H9 (cell line): Measurements from ENCODE around the gene TRMU. TPM values are rescaled to one million over a fixed set of nuclear protein-coding genes. Genes with fewer than 3 reads are reported as not detected.

ENCODE experiments used
- DNase-seq: peaks from one replicate; pipeline ENCODE4 v3.0.0-alpha.2; 2017
- H2AFZ ChIP-seq: one replicate; pipeline ENCODE4 v1.6.1; 2013; ENCODE audit warnings: mild to moderate bottlenecking, low read length, control low read depth, moderate library complexity
- H2AK5ac ChIP-seq: 2 replicates; pipeline ENCODE4 v1.6.1; 2013; ENCODE audit warnings: low read length, control low read depth, mixed read lengths; ENCODE audit not compliant: insufficient read length
- H2BK120ac ChIP-seq: one replicate; pipeline ENCODE4 v1.6.1; 2013; ENCODE audit warnings: low read depth, mild to moderate bottlenecking, low read length, control low read depth, inconsistent platforms; ENCODE audit not compliant: poor library complexity, severe bottlenecking
- H2BK12ac ChIP-seq: 2 replicates; pipeline ENCODE4 v1.6.1; 2013; ENCODE audit warnings: low read length, control low read depth, mixed read lengths, low read depth; ENCODE audit not compliant: insufficient read length
- H2BK15ac ChIP-seq: 2 replicates; pipeline ENCODE4 v1.6.1; 2013; ENCODE audit warnings: low read depth, low read length, control low read depth
- H2BK20ac ChIP-seq: one replicate; pipeline ENCODE4 v1.6.1; 2013; ENCODE audit warnings: low read depth, mild to moderate bottlenecking, low read length, control low read depth, inconsistent platforms; ENCODE audit not compliant: poor library complexity, severe bottlenecking
- H2BK5ac ChIP-seq: 2 replicates; pipeline ENCODE4 v1.6.1; 2013; ENCODE audit warnings: low read length, control low read depth, mixed read lengths; ENCODE audit not compliant: insufficient read length
- H3K14ac ChIP-seq: 2 replicates; pipeline ENCODE4 v1.6.1; 2013; ENCODE audit warnings: low read length, control low read depth; ENCODE audit not compliant: insufficient read depth
- H3K18ac ChIP-seq: 2 replicates; pipeline ENCODE4 v1.6.1; 2013; ENCODE audit warnings: low read depth, mild to moderate bottlenecking, mixed read lengths, low read length, control low read depth; ENCODE audit not compliant: insufficient read length
- H3K23ac ChIP-seq: 2 replicates; pipeline ENCODE4 v1.6.1; 2013; ENCODE audit warnings: low read length, control low read depth, mixed read lengths, low read depth; ENCODE audit not compliant: insufficient read length
- H3K23me2 ChIP-seq: 2 replicates; pipeline ENCODE4 v1.6.1; 2013; ENCODE audit warnings: low read depth, mild to moderate bottlenecking, mixed read lengths, low read length, control low read depth; ENCODE audit not compliant: insufficient read length, poor library complexity, severe bottlenecking
- H3K27ac ChIP-seq: 2 replicates; pipeline ENCODE4 v1.5.1; 2013; ENCODE audit warnings: low read length, control low read depth, mixed read lengths, low read depth; ENCODE audit not compliant: insufficient read length
- H3K27me3 ChIP-seq: 2 replicates; pipeline ENCODE4 v1.6.1; 2013; ENCODE audit warnings: low read length, control low read depth, inconsistent platforms; ENCODE audit not compliant: insufficient read depth
- H3K4ac ChIP-seq: 2 replicates; pipeline ENCODE4 v1.6.1; 2013; ENCODE audit warnings: low read depth, mild to moderate bottlenecking, control low read depth, inconsistent platforms, low read length, moderate library complexity
- H3K4me1 ChIP-seq: 2 replicates; pipeline ENCODE4 v1.6.1; 2013; ENCODE audit warnings: low read length, control low read depth, inconsistent platforms; ENCODE audit not compliant: insufficient read depth
- H3K4me2 ChIP-seq: 2 replicates; pipeline ENCODE4 v1.6.1; 2013; ENCODE audit warnings: low read length, control low read depth, mixed read lengths; ENCODE audit not compliant: insufficient read length, insufficient read depth
- H3K56ac ChIP-seq: 2 replicates; pipeline ENCODE4 v1.6.1; 2013; ENCODE audit warnings: low read depth, mild to moderate bottlenecking, mixed read lengths, low read length, control low read depth; ENCODE audit not compliant: insufficient read length
- H3K79me1 ChIP-seq: 2 replicates; pipeline ENCODE4 v1.6.1; 2013; ENCODE audit warnings: low read depth, mild to moderate bottlenecking, moderate library complexity, low read length, control low read depth, inconsistent platforms; ENCODE audit not compliant: insufficient read depth, poor library complexity, severe bottlenecking
- H3K79me2 ChIP-seq: 2 replicates; pipeline ENCODE4 v1.6.1; 2013; ENCODE audit warnings: low read length, control low read depth, inconsistent platforms; ENCODE audit not compliant: insufficient read depth
- H3K9ac ChIP-seq: 2 replicates; pipeline ENCODE4 v1.6.1; 2013; ENCODE audit warnings: low read length, control low read depth, mixed read lengths; ENCODE audit not compliant: insufficient read length; ENCODE audit errors: extremely low read depth
- H3K9me3 ChIP-seq: one replicate; pipeline ENCODE4 v1.6.1; 2013; ENCODE audit warnings: low read depth, low read length, inconsistent platforms; ENCODE audit not compliant: control insufficient read depth
- H3T11ph ChIP-seq: one replicate; pipeline ENCODE4 v1.6.1; 2013; ENCODE audit warnings: mild to moderate bottlenecking, low read length, control low read depth, inconsistent platforms
- H4K20me1 ChIP-seq: one replicate; pipeline ENCODE4 v1.6.1; 2013; ENCODE audit not compliant: control insufficient read depth, insufficient read length, insufficient read depth
- H4K5ac ChIP-seq: 2 replicates; pipeline ENCODE4 v1.6.1; 2013; ENCODE audit warnings: low read depth, mild to moderate bottlenecking, mixed read lengths, low read length, control low read depth; ENCODE audit not compliant: insufficient read length
- H4K8ac ChIP-seq: replicated peaks from 2 replicates; pipeline ENCODE4 v1.6.1; 2013; ENCODE audit warnings: low read length, control low read depth, mixed read lengths, low read depth; ENCODE audit not compliant: insufficient read length
- H4K91ac ChIP-seq: 2 replicates; pipeline ENCODE4 v1.6.1; 2013; ENCODE audit warnings: low read depth, mild to moderate bottlenecking, moderate library complexity, mixed read lengths, low read length, control low read depth; ENCODE audit not compliant: insufficient read length
- H3K27ac Mint-ChIP-seq, 3 experiments: 2 replicates in 2 of 3; 3 replicates in 1 of 3; pipeline ENCODE4 v1.8.0; 2020 to 2021; ENCODE audit warnings: mixed read lengths in 3 of 3, mild to moderate bottlenecking in 1 of 3, moderate library complexity in 1 of 3
- H3K27me3 Mint-ChIP-seq: 2 replicates; pipeline ENCODE4 v1.8.0; 2021; ENCODE audit warnings: low read depth, mild to moderate bottlenecking, moderate library complexity, mixed read lengths
- H3K36me3 Mint-ChIP-seq, 3 experiments: 2 replicates in 2 of 3; 3 replicates in 1 of 3; pipeline ENCODE4 v1.8.0; 2020 to 2021; ENCODE audit warnings: low read depth in 3 of 3, mixed read lengths in 3 of 3; ENCODE audit not compliant: insufficient read depth in 1 of 3
- H3K4me1 Mint-ChIP-seq, 2 experiments: 2 replicates each; pipeline ENCODE4 v1.8.0; 2020; ENCODE audit warnings: mixed read lengths in 2 of 2
- H3K4me3 Mint-ChIP-seq, 2 experiments: 2 replicates in 1 of 2; 3 replicates in 1 of 2; pipeline ENCODE4 v1.8.0; 2020 to 2021; ENCODE audit warnings: mild to moderate bottlenecking in 2 of 2, mixed read lengths in 2 of 2, moderate library complexity in 1 of 2
- H3K9me3 Mint-ChIP-seq, 2 experiments: 2 replicates in 1 of 2; 3 replicates in 1 of 2; pipeline ENCODE4 v1.8.0; 2020; ENCODE audit warnings: mild to moderate bottlenecking in 2 of 2, mixed read lengths in 2 of 2, moderate library complexity in 1 of 2
- CTCF ChIP-seq: fragments of 200-600 bp; sonication (generic); conservative IDR thresholded peaks from 3 replicates; pipeline ENCODE4 v1.8.0; 2021; ENCODE audit warnings: antibody characterized with exemption, mild to moderate bottlenecking
- WGBS: extraction: QIAGEN DNeasy Blood & Tissue Kit; methylation state at CpG from one replicate; pipeline ENCODE4 v1.1.7; 2013; ENCODE audit warnings: missing lambda C conversion rate, low lambda C conversion rate, mixed read lengths; ENCODE audit not compliant: insufficient read length; ENCODE audit errors: extremely low coverage; 5-methylcytosine and 5-hydroxymethylcytosine counted together
- total RNA-seq: library from RNA; stranded (reverse); gene quantifications from 2 replicates; pipeline ENCODE4 v1.2.1, GENCODE V29; 2021

Gene TRMU
- total RNA-seq, 1 experiment from 2014 or later: 86.3 TPM

DNA sequence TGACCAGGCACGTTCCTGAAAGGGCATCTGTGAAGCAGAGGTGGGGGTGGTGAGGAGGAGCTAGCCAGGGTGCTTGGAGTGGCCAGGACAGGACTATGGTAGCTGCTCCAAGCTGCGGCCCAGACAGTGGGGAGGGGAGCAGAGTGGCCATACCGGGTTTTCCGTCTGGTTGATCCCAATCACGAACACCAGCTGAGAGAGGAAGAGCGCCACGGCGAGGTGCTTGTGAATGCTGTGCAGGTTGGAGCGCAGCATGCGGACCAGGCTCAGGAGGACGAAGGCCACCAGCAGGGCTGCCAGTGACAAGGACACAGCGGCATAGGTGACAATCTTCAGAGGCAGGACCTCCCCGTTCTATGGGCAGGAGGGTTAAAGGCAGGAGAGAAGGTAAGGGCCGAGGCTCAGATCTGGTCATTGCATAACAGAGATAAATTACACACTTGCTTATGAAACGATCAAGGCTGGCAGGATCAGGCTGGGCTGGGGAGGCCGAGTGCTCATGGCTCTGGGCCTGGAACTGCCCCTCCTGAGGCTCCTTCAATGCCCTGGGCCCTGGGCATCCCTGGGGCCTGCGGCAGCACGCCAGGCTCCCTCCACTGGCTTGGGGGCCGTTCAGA lies 41.5 kb downstream of the TRMU start:
- H3K4me1 Mint-ChIP-seq: peaks cover 42 to 47% of the 10 kb centered on the region in 2 experiments
- Histone ChIP-seq H2AFZ (no peak overlapping the region), H2BK12ac (peak overlapping the region; percentile 4), H2BK120ac (no peak overlapping the region), H3K23ac (no peak overlapping the region), H3K14ac (peak overlapping the region; percentile 24), H3K18ac (no peak overlapping the region), H3T11ph (no peak overlapping the region), H4K8ac (no peak overlapping the region), H4K91ac (no peak overlapping the region), H3K4ac (no peak overlapping the region), H3K56ac (no peak overlapping the region), H3K79me1 (no peaks in the 10 kb centered on the region), H3K4me2 (no peak overlapping the region), H3K9ac (no peak overlapping the region), H3K9me3 (no peaks in the 10 kb centered on the region), H2AK5ac (no peak overlapping the region), H3K27me3 (no peaks in the 10 kb centered on the region), H2BK5ac (no peak overlapping the region), H3K27ac (no peak overlapping the region), H2BK15ac (no peak overlapping the region), H3K79me2 (no peaks in the 10 kb centered on the region), H4K20me1 (peaks cover 2% of the 10 kb centered on the region), H4K5ac (no peak overlapping the region), H3K4me1 (peaks cover 6% of the 10 kb centered on the region; the same call in 1 of the 2 replicates), H3K23me2 (peaks cover 4% of the 10 kb centered on the region), H2BK20ac (no peak overlapping the region)
- H3K27me3 Mint-ChIP-seq: no peaks in the 10 kb centered on the region
- TF ChIP-seq CTCF: no peak
- H3K4me3 Mint-ChIP-seq: no peak overlapping the region; a peak in 1 of 5 replicates
- no CpG with 5 or more reads among the region's 19 CpGs for WGBS
- peaks cover 5 to 7% of the 10 kb centered on the region in 2 experiments; a peak in 2 of 5 replicates for H3K9me3 Mint-ChIP-seq
- peak overlapping the region; percentile 49 to 84 (median 72); a peak in 4 of 7 replicates for H3K27ac Mint-ChIP-seq
- peaks cover 14 to 33% (median 22%) of the 10 kb centered on the region in 3 experiments for H3K36me3 Mint-ChIP-seq
- DNase-seq: no peak
